ENCODE data around the gene CDK5.
A peak's percentile ranks its signal among the peaks of the same experiment; 100 is the strongest.

GRCh38 chr7:151008143-151008510 is 49.6 kb downstream of the CDK5 start:
- no peak for TF ChIP-seq CTCF (IDR thresholded peaks at IDR 0.05)
- peak in 1 of 2 donors; percentile 4 for TF ChIP-seq POLR2AphosphoS5 (IDR thresholded peaks at IDR 0.05)

All from upper lobe of left lung (tissue), 4 donors.